Neural cell (in vitro differentiated cells): Measurements from ENCODE around the gene MT3. TPM values are rescaled to one million over a fixed set of nuclear protein-coding genes. Genes with fewer than 3 reads are reported as not detected.

Experiments
- H2AFZ ChIP-seq: fragments of 200-600, 300-800 bp; sonication (generic), shearing (Covaris generic); 2 replicates; pipeline ENCODE4 v1.6.0; 2014; ENCODE audit warnings: low read depth, mild to moderate bottlenecking, antibody characterized with exemption, low read length, moderate library complexity
- H3F3A ChIP-seq: fragments of 200-600 bp; shearing (Covaris generic); 2 replicates; pipeline ENCODE4 v1.6.1; 2016; ENCODE audit warnings: mild to moderate bottlenecking, moderate library complexity, mixed read lengths, antibody characterized with exemption, low read length; ENCODE audit not compliant: insufficient read depth, poor library complexity, severe bottlenecking
- H3K27ac ChIP-seq: fragments of 200-600, 300-800 bp; sonication (generic), shearing (Covaris generic); 2 replicates; pipeline ENCODE4 v1.5.1; 2014; ENCODE audit warnings: mild to moderate bottlenecking, low read length, moderate library complexity
- H3K27me3 ChIP-seq: fragments of 300-800, 200-600 bp; sonication (generic), shearing (Covaris generic); 2 replicates; pipeline ENCODE4 v1.6.0; 2014; ENCODE audit warnings: mild to moderate bottlenecking, low read depth, low read length, moderate library complexity; ENCODE audit not compliant: insufficient read depth
- H3K36me3 ChIP-seq: fragments of 300-800, 200-600 bp; sonication (generic), shearing (Covaris generic); 2 replicates; pipeline ENCODE4 v1.5.1; 2014; ENCODE audit warnings: mild to moderate bottlenecking, antibody characterized with exemption, low read length, moderate library complexity; ENCODE audit not compliant: insufficient read depth
- H3K4me2 ChIP-seq: fragments of 300-800, 200-600 bp; sonication (generic), shearing (Covaris generic); 2 replicates; pipeline ENCODE4 v1.6.0; 2014; ENCODE audit warnings: mild to moderate bottlenecking, low read length
- H3K4me3 ChIP-seq: fragments of 300-800, 200-600 bp; sonication (generic), shearing (Covaris generic); 2 replicates; pipeline ENCODE4 v1.5.1; 2014; ENCODE audit warnings: mild to moderate bottlenecking, low read length, moderate library complexity
- H3K79me2 ChIP-seq: fragments of 200-600 bp; shearing (Covaris generic); replicated peaks from 2 replicates; pipeline ENCODE4 v1.6.0; 2014; ENCODE audit warnings: mild to moderate bottlenecking, low read length, moderate library complexity; ENCODE audit not compliant: insufficient read depth
- H3K9ac ChIP-seq: fragments of 300-800, 200-600 bp; sonication (generic), shearing (Covaris generic); 2 replicates; pipeline ENCODE4 v1.6.1; 2016; ENCODE audit warnings: mild to moderate bottlenecking, low read length, mixed read lengths
- H3K9me2 ChIP-seq: fragments of 200-600 bp; shearing (Covaris generic); 2 replicates; pipeline ENCODE4 v1.6.1; 2016; ENCODE audit warnings: mild to moderate bottlenecking, low read length, mixed read lengths; ENCODE audit not compliant: insufficient read depth
- H3K9me3 ChIP-seq: fragments of 200-600, 300-800 bp; sonication (generic), shearing (Covaris generic); 2 replicates; pipeline ENCODE4 v1.6.1; 2016; ENCODE audit warnings: mild to moderate bottlenecking, mixed run types, low read length, moderate library complexity, mixed read lengths
- H4K20me1 ChIP-seq: fragments of 200-600 bp; shearing (Covaris generic); 2 replicates; pipeline ENCODE4 v1.6.1; 2016; ENCODE audit warnings: mild to moderate bottlenecking, mixed run types; ENCODE audit not compliant: insufficient read depth
- EP300 ChIP-seq: fragments of 450-650 bp; conservative IDR thresholded peaks from 2 replicates; pipeline ENCODE4 v1.6.1; 2014; ENCODE audit warnings: antibody characterized with exemption, mild to moderate bottlenecking, moderate library complexity; ENCODE audit not compliant: poor library complexity, severe bottlenecking
- EZH2 ChIP-seq: fragments of 200-600, 300-800 bp; shearing (Covaris generic), sonication (generic); IDR thresholded peaks from 2 replicates; pipeline ENCODE4 v1.6.1; 2014; ENCODE audit warnings: antibody characterized with exemption, low read length, borderline replicate concordance, mild to moderate bottlenecking; ENCODE audit not compliant: insufficient read depth, poor library complexity, severe bottlenecking
- MXI1 ChIP-seq: fragments of 450-650 bp; conservative IDR thresholded peaks from 2 replicates; pipeline ENCODE4 v1.6.1; 2014; ENCODE audit warnings: antibody characterized with exemption, mild to moderate bottlenecking; ENCODE audit not compliant: poor library complexity, severe bottlenecking
- POLR2AphosphoS5 ChIP-seq: IDR thresholded peaks from 2 replicates; pipeline ENCODE4 v1.6.1; 2012
- RAD21 ChIP-seq: fragments of 450-650 bp; conservative IDR thresholded peaks from 2 replicates; pipeline ENCODE4 v1.6.1; 2014; ENCODE audit warnings: antibody characterized with exemption, mild to moderate bottlenecking, moderate library complexity
- SMC3 ChIP-seq: fragments of 450-650 bp; conservative IDR thresholded peaks from 2 replicates; pipeline ENCODE4 v1.6.1; 2014; ENCODE audit warnings: antibody characterized with exemption, mild to moderate bottlenecking, moderate library complexity; ENCODE audit not compliant: poor library complexity
- TAF1 ChIP-seq: IDR thresholded peaks from 2 replicates; pipeline ENCODE4 v1.6.1; 2012; ENCODE audit warnings: low read depth
- polyA plus RNA-seq: library from polyadenylated mRNA; depleted of rRNA; stranded (reverse); fragments of >200 nt; gene quantifications from 2 replicates; pipeline ENCODE4 v1.2.3, GENCODE V29; 2014
- TF ChIP-seq, protein P1 (sequence below): fragments of 450-650 bp; IDR thresholded peaks from 2 replicates; pipeline ENCODE4 v1.5.1; 2014; ENCODE audit warnings: antibody characterized with exemption, mild to moderate bottlenecking, moderate library complexity; ENCODE audit not compliant: poor library complexity, severe bottlenecking
- TF ChIP-seq, protein P2 (sequence below): IDR thresholded peaks from 2 replicates; pipeline ENCODE4 v1.6.1; 2012; ENCODE audit warnings: borderline replicate concordance

MT3 gene
- polyA plus RNA-seq, 1 donor from 2014 or later = 1.9 TPM

- no peak overlapping the region for H3K4me2 ChIP-seq
- H3F3A ChIP-seq = no peaks in the 10 kb centered on the region
- TF ChIP-seq RAD21 (no peak), SMC3 (no peak), TAF1 (no peak), POLR2AphosphoS5 (no peak), EZH2 (no peak), MXI1 (no peak), EP300 (no peak)
- TF ChIP-seq, protein P1, sequence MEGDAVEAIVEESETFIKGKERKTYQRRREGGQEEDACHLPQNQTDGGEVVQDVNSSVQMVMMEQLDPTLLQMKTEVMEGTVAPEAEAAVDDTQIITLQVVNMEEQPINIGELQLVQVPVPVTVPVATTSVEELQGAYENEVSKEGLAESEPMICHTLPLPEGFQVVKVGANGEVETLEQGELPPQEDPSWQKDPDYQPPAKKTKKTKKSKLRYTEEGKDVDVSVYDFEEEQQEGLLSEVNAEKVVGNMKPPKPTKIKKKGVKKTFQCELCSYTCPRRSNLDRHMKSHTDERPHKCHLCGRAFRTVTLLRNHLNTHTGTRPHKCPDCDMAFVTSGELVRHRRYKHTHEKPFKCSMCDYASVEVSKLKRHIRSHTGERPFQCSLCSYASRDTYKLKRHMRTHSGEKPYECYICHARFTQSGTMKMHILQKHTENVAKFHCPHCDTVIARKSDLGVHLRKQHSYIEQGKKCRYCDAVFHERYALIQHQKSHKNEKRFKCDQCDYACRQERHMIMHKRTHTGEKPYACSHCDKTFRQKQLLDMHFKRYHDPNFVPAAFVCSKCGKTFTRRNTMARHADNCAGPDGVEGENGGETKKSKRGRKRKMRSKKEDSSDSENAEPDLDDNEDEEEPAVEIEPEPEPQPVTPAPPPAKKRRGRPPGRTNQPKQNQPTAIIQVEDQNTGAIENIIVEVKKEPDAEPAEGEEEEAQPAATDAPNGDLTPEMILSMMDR = no peak
- TF ChIP-seq, protein P2, sequence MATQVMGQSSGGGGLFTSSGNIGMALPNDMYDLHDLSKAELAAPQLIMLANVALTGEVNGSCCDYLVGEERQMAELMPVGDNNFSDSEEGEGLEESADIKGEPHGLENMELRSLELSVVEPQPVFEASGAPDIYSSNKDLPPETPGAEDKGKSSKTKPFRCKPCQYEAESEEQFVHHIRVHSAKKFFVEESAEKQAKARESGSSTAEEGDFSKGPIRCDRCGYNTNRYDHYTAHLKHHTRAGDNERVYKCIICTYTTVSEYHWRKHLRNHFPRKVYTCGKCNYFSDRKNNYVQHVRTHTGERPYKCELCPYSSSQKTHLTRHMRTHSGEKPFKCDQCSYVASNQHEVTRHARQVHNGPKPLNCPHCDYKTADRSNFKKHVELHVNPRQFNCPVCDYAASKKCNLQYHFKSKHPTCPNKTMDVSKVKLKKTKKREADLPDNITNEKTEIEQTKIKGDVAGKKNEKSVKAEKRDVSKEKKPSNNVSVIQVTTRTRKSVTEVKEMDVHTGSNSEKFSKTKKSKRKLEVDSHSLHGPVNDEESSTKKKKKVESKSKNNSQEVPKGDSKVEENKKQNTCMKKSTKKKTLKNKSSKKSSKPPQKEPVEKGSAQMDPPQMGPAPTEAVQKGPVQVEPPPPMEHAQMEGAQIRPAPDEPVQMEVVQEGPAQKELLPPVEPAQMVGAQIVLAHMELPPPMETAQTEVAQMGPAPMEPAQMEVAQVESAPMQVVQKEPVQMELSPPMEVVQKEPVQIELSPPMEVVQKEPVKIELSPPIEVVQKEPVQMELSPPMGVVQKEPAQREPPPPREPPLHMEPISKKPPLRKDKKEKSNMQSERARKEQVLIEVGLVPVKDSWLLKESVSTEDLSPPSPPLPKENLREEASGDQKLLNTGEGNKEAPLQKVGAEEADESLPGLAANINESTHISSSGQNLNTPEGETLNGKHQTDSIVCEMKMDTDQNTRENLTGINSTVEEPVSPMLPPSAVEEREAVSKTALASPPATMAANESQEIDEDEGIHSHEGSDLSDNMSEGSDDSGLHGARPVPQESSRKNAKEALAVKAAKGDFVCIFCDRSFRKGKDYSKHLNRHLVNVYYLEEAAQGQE = no peak
- no peak overlapping the region for H3K9ac ChIP-seq
- H3K27me3 ChIP-seq = no peaks in the 10 kb centered on the region
- no peaks in the 10 kb centered on the region for H3K9me3 ChIP-seq
- no peaks in the 10 kb centered on the region for H3K79me2 ChIP-seq
- H4K20me1 ChIP-seq = no peaks in the 10 kb centered on the region
- no peak overlapping the region for H3K4me3 ChIP-seq
- no peaks in the 10 kb centered on the region for H3K9me2 ChIP-seq
- H3K36me3 ChIP-seq = no peaks in the 10 kb centered on the region
- no peak overlapping the region for H2AFZ ChIP-seq
- no peak overlapping the region for H3K27ac ChIP-seq
Observed at GRCh38 chr16:56560447-56560846, 28.9 kb upstream of the MT3 start.

GRCh38 chr16:56561126-56561525, 28.2 kb upstream of the MT3 start:
- TF ChIP-seq RAD21 (no peak), POLR2AphosphoS5 (no peak), EP300 (no peak), EZH2 (no peak), TAF1 (no peak)
- TF ChIP-seq, protein P2 = no peak
- Histone ChIP-seq H3K9me2 (no peaks in the 10 kb centered on the region), H2AFZ (no peak overlapping the region), H4K20me1 (no peaks in the 10 kb centered on the region), H3K27me3 (no peaks in the 10 kb centered on the region), H3K79me2 (no peaks in the 10 kb centered on the region), H3K4me2 (no peak overlapping the region), H3K36me3 (no peaks in the 10 kb centered on the region), H3K9me3 (no peaks in the 10 kb centered on the region), H3K27ac (no peak overlapping the region), H3F3A (no peaks in the 10 kb centered on the region), H3K4me3 (no peak overlapping the region), H3K9ac (no peak overlapping the region)
